22Rv1 (cell line): ENCODE data around the gene RBBP4.

Experiments
- H3K27ac ChIP-seq: fragments of 450-650 bp; 2 replicates; pipeline ENCODE4 v1.5.1; 2017
- CTCF ChIP-seq: fragments of 450-650 bp; IDR thresholded peaks from 2 replicates; pipeline ENCODE4 v1.5.1; 2017; ENCODE audit warnings: mild to moderate bottlenecking
- ZFX ChIP-seq: fragments of 450-650 bp; IDR thresholded peaks from 2 replicates; pipeline ENCODE4 v1.6.1; 2017; ENCODE audit warnings: antibody characterized with exemption, borderline replicate concordance

The RBBP4 gene

GRCh38 chr1:32718036-32718435, 67.0 kb downstream of the RBBP4 start:
- no peak overlapping the region for H3K27ac ChIP-seq
- TF ChIP-seq ZFX (no peak), CTCF (no peak)

GRCh38 chr1:32718527-32718926, 67.5 kb downstream of the RBBP4 start:
- H3K27ac ChIP-seq, result no peak overlapping the region
- TF ChIP-seq ZFX (no peak), CTCF (no peak)

- TF ChIP-seq ZFX, result no peak
- TF ChIP-seq CTCF, result no peak
- no peak overlapping the region for H3K27ac ChIP-seq
These were observed 68.8 kb downstream of the RBBP4 start for GRCh38 chr1:32719681-32720275.

GRCh38 chr1:32724678-32725614, 73.9 kb downstream of the RBBP4 start:
- TF ChIP-seq CTCF (no peak), ZFX (no peak)
- H3K27ac ChIP-seq, result 0 out of 2 replicates have a peak overlapping the region, but pooled peaks have one; percentile 7

- 0 out of 2 replicates have a peak overlapping the region, but pooled peaks have one; percentile 7 for H3K27ac ChIP-seq
- TF ChIP-seq ZFX (no peak), CTCF (no peak)
These were observed 74.6 kb downstream of the RBBP4 start for GRCh38 chr1:32725615-32725982.

GRCh38 chr1:32727876-32728275, 76.9 kb downstream of the RBBP4 start:
- TF ChIP-seq ZFX (no peak), CTCF (no peak)
- no peak overlapping the region for H3K27ac ChIP-seq

- no peak overlapping the region for H3K27ac ChIP-seq
- TF ChIP-seq ZFX (no peak), CTCF (no peak)
These were observed 77.5 kb downstream of the RBBP4 start for GRCh38 chr1:32728413-32729077.
